Stimulated activated CD4-positive, alpha-beta T cell treated with anti-CD3 and anti-CD28 coated beads, Interleukin-12 subunit alpha, Interleukin-12 subunit beta, amount 100 ng/mL, for 48 hours (primary cell): Measurements from ENCODE around the gene MFSD8.
"Not testable (repeated sequence)": the region's sequence is repeated elsewhere in the genome, so short reads cannot be mapped to it uniquely, and the experiment has no call there.

Source experiments
- DNase-seq, 3 donors: peaks; one replicate each; pipeline ENCODE4 v3.0.0-alpha.2; 2020; ENCODE audit warnings: low read depth in 2 of 3, low spot score in 1 of 3

Gene MFSD8

GRCh38 chr4:127957105-127957504, 7.9 kb downstream of the MFSD8 start:
- DNase-seq = no peak

DNA sequence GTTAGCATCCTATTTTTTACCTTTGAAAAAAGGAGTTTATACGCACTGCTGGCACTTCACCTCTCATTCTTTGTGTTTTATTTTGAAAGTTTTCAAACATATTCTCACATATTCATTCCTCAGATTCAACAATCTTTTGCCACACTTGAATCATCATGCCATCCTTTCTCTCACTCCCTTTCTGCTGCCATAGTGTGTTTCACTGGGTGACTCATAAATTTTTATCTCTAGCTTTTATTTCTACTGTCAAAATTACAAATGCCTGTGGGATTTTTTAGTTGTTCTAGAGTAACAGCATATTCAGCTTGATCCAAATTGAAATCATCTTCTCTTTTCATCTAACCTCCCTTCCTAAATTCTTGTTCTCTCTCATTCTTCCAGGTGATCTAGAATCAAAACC, 28.0 kb downstream of the MFSD8 start:
- no peak for DNase-seq

GRCh38 chr4:127931836-127932235, 33.1 kb downstream of the MFSD8 start:
- not testable (repeated sequence) for DNase-seq

DNA sequence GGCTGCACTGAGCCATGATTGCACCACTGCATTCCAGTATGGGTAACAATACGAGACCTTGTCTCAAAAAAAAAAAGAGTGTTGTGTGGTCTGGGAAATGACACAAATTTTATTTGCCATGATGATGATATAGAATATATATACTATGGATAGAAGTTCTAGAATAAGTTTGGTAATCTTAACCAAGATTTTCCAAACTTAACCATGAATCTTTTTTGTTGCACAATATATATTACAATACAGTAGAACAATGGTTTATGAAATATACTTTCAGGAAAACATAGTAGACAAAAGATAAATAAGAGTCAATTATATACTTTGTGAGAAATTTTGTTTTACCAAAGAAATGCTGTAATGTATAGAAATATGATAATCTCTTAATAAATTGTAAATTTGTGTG, 34.8 kb downstream of the MFSD8 start:
- DNase-seq = no peak

- not testable (repeated sequence) for DNase-seq
Measured at GRCh38 chr4:127925720-127926119, 39.3 kb downstream of the MFSD8 start.

DNA sequence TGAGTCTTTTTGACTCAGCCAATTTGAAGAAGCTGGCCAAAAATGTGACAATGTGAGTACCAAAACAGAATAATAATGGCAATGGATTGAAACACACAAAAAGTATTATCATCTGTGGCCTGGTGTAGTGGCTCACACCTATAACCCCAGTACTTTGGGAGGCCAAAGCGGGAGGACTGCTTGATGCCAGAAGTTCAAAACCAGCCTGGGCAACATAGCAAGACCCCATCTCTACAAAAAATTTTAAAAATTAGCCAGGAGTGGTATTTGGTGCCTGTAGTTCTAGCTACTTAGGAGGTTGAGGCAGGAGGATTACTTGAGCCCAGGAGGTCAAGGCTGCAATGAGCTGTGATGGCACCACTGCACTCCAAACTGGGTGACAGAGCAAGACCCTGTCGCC, 42.7 kb downstream of the MFSD8 start:
- no peak for DNase-seq

GRCh38 chr4:127920521-127920920, 44.5 kb downstream of the MFSD8 start:
- DNase-seq = no peak

GRCh38 chr4:127917151-127917550, 47.8 kb downstream of the MFSD8 start:
- no peak for DNase-seq

- DNase-seq = no peak
Measured at GRCh38 chr4:127916512-127916911, 48.5 kb downstream of the MFSD8 start.

DNA sequence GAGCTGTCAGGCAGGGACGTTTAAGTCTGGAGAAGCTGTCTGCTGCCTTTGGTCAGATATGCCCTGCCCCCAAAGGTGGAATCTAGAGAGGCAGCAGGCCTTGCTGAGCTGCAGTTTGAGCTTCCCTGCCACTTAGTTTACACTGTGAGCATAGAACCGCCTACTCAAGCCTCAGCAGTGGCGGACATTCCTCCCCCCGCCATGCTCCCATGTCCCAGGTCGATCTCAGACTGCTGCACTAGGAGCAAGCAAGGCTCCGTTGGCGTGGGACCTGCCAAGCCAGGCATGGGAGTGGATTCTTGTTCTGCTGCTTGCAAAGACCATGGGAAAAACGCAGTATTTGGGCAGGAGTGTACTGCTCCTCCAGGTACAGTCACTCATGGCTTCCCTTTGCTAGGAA, 59.9 kb downstream of the MFSD8 start:
- DNase-seq = no peak

- DNase-seq = not testable (repeated sequence)
Measured at GRCh38 chr4:127899682-127900081, 65.3 kb downstream of the MFSD8 start.

- no peak for DNase-seq
Measured at GRCh38 chr4:127896528-127896927, 68.4 kb downstream of the MFSD8 start.

GRCh38 chr4:127896069-127896468, 68.9 kb downstream of the MFSD8 start:
- no peak for DNase-seq

GRCh38 chr4:127889903-127890302, 75.1 kb downstream of the MFSD8 start:
- DNase-seq = no peak

DNA sequence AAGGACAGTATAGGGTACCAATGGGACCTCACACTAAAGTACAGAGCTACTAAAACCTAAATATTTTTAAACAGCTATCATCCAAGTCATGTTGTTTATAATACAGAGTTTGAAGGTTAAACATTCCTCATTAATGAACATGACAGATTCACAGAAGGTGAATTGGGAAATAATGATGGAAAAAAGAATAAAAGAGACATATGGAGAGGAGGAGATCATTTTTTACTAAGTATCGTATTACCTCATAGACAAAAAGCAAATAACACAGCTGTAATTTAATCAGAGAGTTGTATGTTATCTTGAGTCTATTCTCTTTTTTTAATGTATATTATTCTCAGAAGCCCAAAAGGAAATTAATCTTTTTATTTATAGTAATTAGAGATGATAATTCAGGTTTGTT, 76.4 kb downstream of the MFSD8 start:
- no peak for DNase-seq

GRCh38 chr4:127881563-127881864, 83.5 kb downstream of the MFSD8 start:
- no peak for DNase-seq

GRCh38 chr4:127880763-127881562, 84.0 kb downstream of the MFSD8 start, which contains the start of gene PLK4:
TSS of gene PLK4 (plus strand) at chr4:127880893. CDS start at chr4:127881135, 242 bp downstream.
- peak; percentile 89 to 96 (median 91) for DNase-seq

GRCh38 chr4:127875791-127876190, 89.2 kb downstream of the MFSD8 start:
- no peak for DNase-seq

DNA sequence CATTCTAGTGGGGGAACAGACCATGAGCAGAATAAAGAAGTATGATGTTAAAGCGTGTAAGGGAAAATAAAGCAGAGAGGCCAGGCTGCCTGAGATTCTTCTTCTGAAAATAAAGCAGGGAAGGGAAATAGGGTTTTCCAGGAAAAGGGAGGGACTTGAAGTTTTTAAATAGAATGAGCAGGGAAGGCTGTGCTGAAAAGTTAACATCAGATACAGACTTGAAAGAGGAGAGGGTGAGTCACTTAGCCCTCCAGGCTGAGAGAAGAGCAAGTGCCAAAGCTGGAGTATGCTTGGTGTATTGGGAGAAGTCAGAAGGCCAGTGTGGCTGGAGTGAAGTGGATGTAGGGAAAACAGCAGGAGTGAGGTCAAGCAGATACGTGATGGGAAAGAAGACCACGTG, 94.3 kb downstream of the MFSD8 start:
- DNase-seq = no peak

DNA sequence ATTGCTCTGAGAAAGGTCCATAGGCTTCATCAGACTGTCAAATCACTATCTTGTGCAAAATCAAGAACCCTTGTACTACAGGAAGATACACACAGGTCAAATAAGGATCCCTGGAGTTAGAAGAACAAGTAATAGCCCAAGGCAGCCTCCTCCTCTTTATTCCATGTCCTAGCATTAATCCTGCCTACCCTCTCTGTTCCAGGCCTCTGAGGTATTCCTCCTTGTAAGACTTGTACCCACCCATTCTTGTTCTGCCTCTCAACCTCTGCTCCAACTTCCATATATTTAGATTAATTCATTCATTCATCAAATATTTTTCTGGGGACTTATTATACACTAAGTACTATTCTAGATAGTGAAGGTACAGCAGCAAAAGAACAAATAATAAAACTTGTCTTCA, 94.7 kb downstream of the MFSD8 start:
- no peak for DNase-seq

- no peak for DNase-seq
Measured at GRCh38 chr4:127868196-127868595, 96.8 kb downstream of the MFSD8 start.
